T-helper 2 cell treated with Interferon-gamma antibody and Interleukin-4, amounts not matched to agents 100 ng/mL and 5 ng/mL, for 36 hours (primary cell): ENCODE data around the gene IL22RA2. TPM values are rescaled to one million over a fixed set of nuclear protein-coding genes. Genes with fewer than 3 reads are reported as not detected.

Source experiments
- intact Hi-C: fragments of 100-400 bp; cut with micrococcal nuclease; formaldehyde crosslinking; loops from one replicate; pipeline ENCODE4 v1.15.1; 2023
- total RNA-seq: library from RNA; stranded (reverse); gene quantifications from 2 replicates; pipeline ENCODE4 v1.2.3, GENCODE V29; 2022

The IL22RA2 gene
- total RNA-seq, 1 donor from 2014 or later: not detected

GRCh38 chr6:137170266-137171052 lies 3.0 kb downstream of the IL22RA2 start:
- intact Hi-C loops: no loop called here

DNA sequence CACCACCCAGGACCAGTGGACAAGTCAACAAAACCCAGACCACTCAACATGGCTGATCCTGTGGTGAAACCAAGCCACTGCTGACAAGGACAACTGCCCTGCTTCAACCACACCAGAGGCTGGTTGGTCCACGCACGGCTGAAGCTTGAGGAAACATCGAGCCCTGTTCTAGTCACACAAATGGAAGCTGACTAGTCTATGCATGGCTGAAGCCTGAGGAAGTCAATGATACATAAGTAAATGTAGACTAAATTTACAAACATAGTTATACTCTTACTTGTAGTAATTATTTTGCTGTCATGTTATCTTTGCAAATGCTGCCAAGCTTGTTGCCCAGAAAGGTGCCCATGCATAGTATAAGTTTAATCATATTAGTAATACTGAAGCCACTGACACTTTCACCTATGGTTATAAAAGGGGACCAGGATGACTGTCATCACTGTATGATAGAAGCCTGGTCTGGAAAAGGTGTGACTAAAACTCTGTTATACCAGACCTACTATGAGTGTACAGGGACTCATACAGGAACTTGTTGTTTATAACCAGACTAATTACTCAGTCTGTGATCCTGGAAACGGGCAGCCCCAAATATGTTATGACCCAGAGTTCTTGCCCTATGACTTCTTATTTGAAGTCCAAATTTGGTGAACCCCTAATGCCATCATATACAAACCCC lies 5.6 kb downstream of the IL22RA2 start:
- intact Hi-C loops: loop anchor here (2.0 kb wide), 1 partner anchor 73 kb away; no protein-coding TSS in a partner anchor

- intact Hi-C loops: loop anchor here (2.0 kb wide), 1 partner anchor 72 kb away; no protein-coding TSS in a partner anchor
Observed at GRCh38 chr6:137166247-137167098, 7.0 kb downstream of the IL22RA2 start.

GRCh38 chr6:137165375-137166246 lies 7.8 kb downstream of the IL22RA2 start:
- intact Hi-C loops: loop anchor here (1.0 to 2.0 kb wide), 2 partner anchors 10 to 71 kb away; no protein-coding TSS in a partner anchor

GRCh38 chr6:137163732-137164318 lies 9.6 kb downstream of the IL22RA2 start:
- intact Hi-C loops: no loop called here

GRCh38 chr6:137162692-137163306 lies 10.6 kb downstream of the IL22RA2 start:
- intact Hi-C loops: no loop called here

GRCh38 chr6:137161949-137162348 lies 11.5 kb downstream of the IL22RA2 start:
- intact Hi-C loops: no loop called here

DNA sequence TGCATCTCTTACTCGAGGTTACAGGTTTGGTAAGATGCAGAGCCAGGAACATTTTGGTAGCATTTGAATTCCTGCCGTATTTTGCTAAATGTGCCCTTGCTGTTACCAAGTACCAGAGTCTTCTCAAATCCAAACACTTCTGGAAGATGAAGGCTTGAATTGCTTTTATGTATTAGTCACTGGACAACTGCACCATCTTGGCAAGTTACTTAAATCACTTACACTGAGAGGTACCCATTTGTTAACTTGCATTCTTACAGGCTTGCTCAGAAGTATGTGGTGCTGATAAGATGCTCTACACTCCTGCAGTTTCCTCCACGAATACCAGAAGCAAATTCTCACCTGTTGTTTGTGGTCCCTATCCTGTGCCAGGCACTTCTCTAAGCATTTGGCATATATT lies 12.7 kb downstream of the IL22RA2 start:
- intact Hi-C loops: no loop called here

DNA sequence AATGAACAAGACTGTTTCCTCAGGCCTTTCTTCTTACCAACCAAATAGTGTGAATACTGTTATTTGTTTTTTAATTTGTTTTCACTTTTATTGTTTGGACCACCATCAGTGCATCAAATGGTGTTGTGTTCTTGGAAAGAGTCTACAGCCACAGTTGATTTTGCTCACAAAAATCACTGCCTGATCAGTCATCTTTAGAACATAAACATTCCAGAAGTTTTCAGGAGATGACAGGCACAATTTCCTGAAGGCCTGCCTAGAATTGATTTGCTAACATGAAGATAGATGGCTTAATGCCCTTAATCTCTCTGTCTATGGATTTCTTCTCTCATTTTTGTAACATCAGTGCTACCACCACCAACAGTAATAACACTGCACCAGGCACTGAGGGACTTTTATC lies 13.5 kb downstream of the IL22RA2 start:
- intact Hi-C loops: loop anchor here (5.0 to 10.0 kb wide), 4 partner anchors 37 to 505 kb away; partner anchors contain the start of gene IFNGR1

- intact Hi-C loops: loop anchor here (5.0 to 10.0 kb wide), 4 partner anchors 40 to 507 kb away; partner anchors contain the start of gene IFNGR1
Observed at GRCh38 chr6:137157601-137158000, 15.8 kb downstream of the IL22RA2 start.

- intact Hi-C loops: loop anchor here (5.0 to 10.0 kb wide), 4 partner anchors 41 to 508 kb away; partner anchors contain the start of gene IFNGR1
Observed at GRCh38 chr6:137156650-137157049, 16.8 kb downstream of the IL22RA2 start.

DNA sequence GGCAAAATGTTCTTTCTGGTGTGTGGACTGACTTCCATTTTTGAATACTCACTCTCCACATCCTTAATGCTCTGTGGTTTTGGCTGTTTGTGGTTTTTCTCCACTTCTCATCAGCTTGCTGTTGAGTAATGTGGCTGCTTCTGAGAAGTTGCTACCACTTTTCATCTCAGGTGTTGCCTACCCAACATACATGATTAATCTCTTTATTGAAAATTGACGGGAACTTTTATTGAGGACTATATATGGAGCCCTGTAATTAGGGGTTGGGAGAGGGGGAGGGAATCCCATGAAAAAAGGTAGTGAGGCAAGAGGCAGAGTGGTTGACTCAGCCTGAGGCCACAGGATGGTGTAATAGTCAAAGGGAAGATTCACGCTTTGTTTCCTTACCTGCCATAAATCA lies 17.6 kb downstream of the IL22RA2 start:
- intact Hi-C loops: loop anchor here (1.0 to 10.0 kb wide), 5 partner anchors 9 to 509 kb away; partner anchors contain the start of gene IFNGR1

- intact Hi-C loops: loop anchor here (10.0 kb wide), 1 partner anchor 515 kb away; no protein-coding TSS in a partner anchor
Observed at GRCh38 chr6:137150072-137150471, 23.4 kb downstream of the IL22RA2 start.

DNA sequence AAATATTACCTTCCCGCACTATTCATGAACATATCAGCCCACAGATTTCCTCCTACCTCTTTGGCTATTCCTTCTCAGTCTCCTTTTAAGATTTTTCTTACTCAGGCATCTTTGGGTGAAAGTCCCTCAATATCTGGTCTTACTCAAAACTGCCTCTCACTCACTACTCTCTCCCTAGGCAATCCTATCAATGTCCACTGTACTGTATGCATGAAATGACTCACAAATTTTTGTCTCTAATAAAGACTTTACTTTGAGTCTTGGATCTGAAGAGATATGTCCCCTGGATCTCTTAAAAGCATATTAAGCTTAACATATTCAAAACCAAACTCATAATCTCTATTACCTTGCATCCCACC lies 24.4 kb downstream of the IL22RA2 start:
- intact Hi-C loops: no loop called here

GRCh38 chr6:137148306-137149034 lies 25.0 kb downstream of the IL22RA2 start:
- intact Hi-C loops: no loop called here

- intact Hi-C loops: no loop called here
Observed at GRCh38 chr6:137147195-137147594, 26.2 kb downstream of the IL22RA2 start.

- intact Hi-C loops: no loop called here
Observed at GRCh38 chr6:137146206-137146605, 27.2 kb downstream of the IL22RA2 start.

DNA sequence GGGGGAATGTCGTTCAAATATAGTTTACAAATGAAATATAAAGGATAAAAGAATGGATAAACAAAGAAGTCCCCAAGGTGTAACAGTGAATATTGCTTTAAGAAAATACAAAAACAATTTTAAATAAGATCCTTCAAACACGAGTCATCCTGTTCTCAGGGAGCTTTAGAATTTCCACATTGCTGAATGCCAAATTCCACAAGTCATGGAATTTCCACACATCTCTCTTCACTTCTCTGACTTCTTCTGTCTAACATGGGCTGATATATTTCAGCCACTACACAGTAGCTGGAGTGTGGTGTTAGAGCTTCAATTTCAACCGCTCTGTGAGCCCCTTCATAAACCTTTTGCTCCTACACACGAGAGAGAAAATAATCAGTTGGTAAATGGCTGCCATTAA lies 28.0 kb downstream of the IL22RA2 start:
- intact Hi-C loops: no loop called here

DNA sequence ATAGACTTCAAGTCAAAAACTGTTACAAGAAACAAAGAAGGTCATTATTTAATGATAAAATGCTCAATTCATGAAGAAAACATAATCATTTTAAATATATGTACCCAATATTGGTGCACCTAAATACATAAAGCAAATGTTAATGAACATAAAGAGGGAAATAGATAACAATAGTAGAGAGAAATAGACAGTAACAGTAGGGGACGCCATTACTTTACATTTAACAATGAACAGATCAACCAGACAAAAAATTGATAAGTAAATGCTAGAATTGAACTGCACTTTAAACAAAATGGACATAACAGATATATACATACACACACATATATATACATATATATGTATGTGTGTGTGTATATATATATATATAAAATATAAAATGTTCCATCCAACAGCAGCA lies 37.4 kb downstream of the IL22RA2 start:
- intact Hi-C loops: loop anchor here (1.0 to 5.0 kb wide), 2 partner anchors 136 to 178 kb away; no protein-coding TSS in a partner anchor
